Gastroesophageal sphincter (tissue), 3 donors: ENCODE data around the gene IFIT5.
A peak's percentile ranks its signal among the peaks of the same experiment; 100 is the strongest.

ENCODE experiments used
- EP300 ChIP-seq: sonication (generic); formaldehyde crosslinking; IDR thresholded peaks from one replicate; pipeline ENCODE4 v1.6.1; 2017; ENCODE audit warnings: antibody characterized with exemption, mild to moderate bottlenecking
- POLR2A ChIP-seq, 2 donors: fragments of 450-650 bp; IDR thresholded peaks; one replicate each; pipeline ENCODE4 v1.6.1; 2017; ENCODE audit warnings: antibody characterized with exemption in 2 of 2, mild to moderate bottlenecking in 2 of 2, moderate library complexity in 1 of 2
- POLR2AphosphoS5 ChIP-seq: sonication (generic); formaldehyde crosslinking; IDR thresholded peaks from one replicate; pipeline ENCODE4 v1.6.1; 2017; ENCODE audit warnings: antibody characterized with exemption
- TF ChIP-seq, protein P1 (sequence below), 4 experiments: fragments of 200-600 bp in 2 of 4; fragments of 450-650 bp in 2 of 4; sonication (generic) in 1 of 4; IDR thresholded peaks; one replicate each; pipeline ENCODE4 v1.5.1; 2017 to 2019; ENCODE audit warnings: antibody characterized with exemption in 4 of 4, mild to moderate bottlenecking in 2 of 4, moderate library complexity in 2 of 4

DNA sequence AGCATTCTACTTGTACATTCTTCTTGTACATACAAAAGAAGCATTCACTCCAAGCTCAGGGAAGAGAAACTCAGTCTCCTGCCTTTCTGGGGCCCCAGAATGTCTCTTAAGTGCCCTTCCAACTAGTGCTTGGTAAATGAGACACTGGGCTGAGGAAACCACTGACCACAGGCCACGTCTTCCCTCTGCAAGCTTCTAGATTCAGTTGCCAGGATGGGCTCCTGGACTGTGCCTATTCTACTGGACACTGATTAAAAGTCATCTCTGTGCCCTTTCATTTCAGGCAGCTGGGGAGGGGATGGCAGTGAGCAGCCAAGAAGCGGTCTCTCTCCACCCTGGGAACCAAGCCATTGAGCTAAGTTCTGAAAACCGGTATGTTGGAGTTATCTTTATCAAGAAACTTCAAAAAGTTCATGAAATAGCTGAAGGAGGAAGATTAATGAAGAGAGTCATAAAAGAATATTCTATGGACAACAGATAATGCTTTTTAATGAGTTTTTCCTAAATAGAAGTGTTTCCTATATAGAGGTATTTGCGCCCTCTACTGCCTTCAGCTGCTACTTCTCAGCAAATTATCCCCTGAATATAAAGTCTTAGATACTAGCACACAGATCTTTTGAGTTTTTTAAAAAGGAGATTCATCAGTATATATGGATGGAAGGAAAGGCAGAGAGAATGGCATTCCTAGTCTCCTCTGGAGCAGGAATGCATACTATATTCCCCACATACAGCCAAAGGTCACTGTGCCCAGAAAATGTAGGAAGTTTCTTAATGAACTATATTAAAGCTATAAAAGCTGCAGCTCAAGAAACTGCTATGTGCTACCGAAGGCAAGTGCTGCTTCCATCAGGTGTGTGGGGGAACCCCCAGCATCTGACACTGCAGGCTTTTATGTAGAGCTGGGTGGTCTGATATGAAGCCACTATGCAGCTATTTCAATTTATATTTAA, 44.9 kb upstream of the IFIT5 start:
- TF ChIP-seq, protein P1, sequence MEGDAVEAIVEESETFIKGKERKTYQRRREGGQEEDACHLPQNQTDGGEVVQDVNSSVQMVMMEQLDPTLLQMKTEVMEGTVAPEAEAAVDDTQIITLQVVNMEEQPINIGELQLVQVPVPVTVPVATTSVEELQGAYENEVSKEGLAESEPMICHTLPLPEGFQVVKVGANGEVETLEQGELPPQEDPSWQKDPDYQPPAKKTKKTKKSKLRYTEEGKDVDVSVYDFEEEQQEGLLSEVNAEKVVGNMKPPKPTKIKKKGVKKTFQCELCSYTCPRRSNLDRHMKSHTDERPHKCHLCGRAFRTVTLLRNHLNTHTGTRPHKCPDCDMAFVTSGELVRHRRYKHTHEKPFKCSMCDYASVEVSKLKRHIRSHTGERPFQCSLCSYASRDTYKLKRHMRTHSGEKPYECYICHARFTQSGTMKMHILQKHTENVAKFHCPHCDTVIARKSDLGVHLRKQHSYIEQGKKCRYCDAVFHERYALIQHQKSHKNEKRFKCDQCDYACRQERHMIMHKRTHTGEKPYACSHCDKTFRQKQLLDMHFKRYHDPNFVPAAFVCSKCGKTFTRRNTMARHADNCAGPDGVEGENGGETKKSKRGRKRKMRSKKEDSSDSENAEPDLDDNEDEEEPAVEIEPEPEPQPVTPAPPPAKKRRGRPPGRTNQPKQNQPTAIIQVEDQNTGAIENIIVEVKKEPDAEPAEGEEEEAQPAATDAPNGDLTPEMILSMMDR (IDR thresholded peaks at IDR 0.05) = peak; percentile 16 to 46 (median 37)
- TF ChIP-seq POLR2A (IDR thresholded peaks at IDR 0.05) (no peak), POLR2AphosphoS5 (no peak), EP300 (no peak)
